ENCODE data around the gene MCM10. TPM values are rescaled to one million over a fixed set of nuclear protein-coding genes. Genes with fewer than 3 reads are reported as not detected.

MCM10 gene
- 59.0 and 60.3 TPM in 2 replicates for total RNA-seq (2021; fragmentation: NEBNext Ultra II Directional; extraction: Animal tissue kit (Norgen Biotek cat#: 25700))
- polyA plus RNA-seq (2011; rRNA removed) = 6.8 and 9.8 TPM in 2 replicates
- 16.0 TPM for polyA plus RNA-seq (2011; cell fraction: cytosol; rRNA removed)
- polyA plus RNA-seq (2011; cell fraction: nucleus; rRNA removed) = 16.2 TPM
- polyA plus RNA-seq (2012, experiment 1 of 2) = 25.3 to 39.9 TPM (median 30.4 TPM) in 4 replicates
- 1.5 TPM for polyA plus RNA-seq (2012, experiment 2 of 2)
- 26.6 TPM for polyA plus RNA-seq (2013, experiment 1 of 2)
- polyA plus RNA-seq (2013, experiment 2 of 2) = 27.4 TPM
- 26.6 and 30.2 TPM in 2 replicates for polyA minus RNA-seq (2011; rRNA and poly(A)+ RNA removed)
- polyA minus RNA-seq (2011; cell fraction: cytosol; rRNA and poly(A)+ RNA removed) = 21.7 TPM
- polyA minus RNA-seq (2011; cell fraction: nucleus; rRNA and poly(A)+ RNA removed) = 51.6 TPM
- long read RNA-seq, experiment 1, partial matches to known transcripts = 16 of 25 reads
- long read RNA-seq, experiment 1, other reads (novel, unspliced or antisense) = 9 of 25 reads
- long read RNA-seq, experiment 2, full-length matches to known transcripts = 1 of 9 reads
- long read RNA-seq, experiment 2, partial matches to known transcripts = 6 of 9 reads
- long read RNA-seq, experiment 2, other reads (novel, unspliced or antisense) = 2 of 9 reads

- H3K4me3 ChIP-seq (ENCODE audit: extremely low read depth in 1 of 4, insufficient read depth in 2 of 4, low read depth in 3 of 4, low read length in 4 of 4) = peak within 1 kb of the TSS; percentile 75 to 97 (median 80)
- peak within 1 kb of the TSS; percentile 37 for H4K5ac ChIP-seq (ENCODE audit: insufficient read length, low read depth, low read length)
- POLR2A ChIA-PET (ENCODE audit: partially characterized antibody) = interaction anchor here (1.1 to 1.9 kb wide), 5 partner anchors 12 to 189 kb away, joined by 4 to 7 read pairs (median 5); partner anchors contain the start of gene PHYH
- peak within 1 kb of the TSS; percentile 55; the same call in 1 of the 2 replicates for H2BK20ac ChIP-seq (ENCODE audit: low read length)
- H2AFZ ChIP-seq (ENCODE audit: low read length) = peak within 1 kb of the TSS; percentile 100
- peak; percentile 98 to 99 for DNase-seq (ENCODE audit: low read depth in 1 of 2, low spot score in 2 of 2)
- CTCF ChIA-PET (ENCODE audit: partially characterized antibody) = interaction anchor here (0.6 to 2.2 kb wide), 12 partner anchors 9 to 928 kb away, joined by 3 to 9 read pairs (median 3); partner anchors contain the start of gene PHYH
- H2AK5ac ChIP-seq (ENCODE audit: low read depth, low read length) = peak within 1 kb of the TSS; percentile 95; the same call in 1 of the 2 replicates
- peak within 1 kb of the TSS; percentile 86 for H4K91ac ChIP-seq (replicated peaks; ENCODE audit: insufficient read length, low read length)
- H2BK5ac ChIP-seq (ENCODE audit: low read depth, low read length) = no peak within 1 kb of the TSS
- peak within 1 kb of the TSS; percentile 9 for H3K18ac ChIP-seq (ENCODE audit: extremely low read depth, low read length)
- peak; percentile 79 for FAIRE-seq
- no peak within 1 kb of the TSS for H3K23ac ChIP-seq (ENCODE audit: insufficient read length)
- no peaks in the 10 kb centered on the region for H3K9me3 ChIP-seq (ENCODE audit: insufficient read depth in 2 of 2, low read depth in 1 of 2, low read length in 1 of 2)
- peak within 1 kb of the TSS; percentile 94 for H2BK15ac ChIP-seq (ENCODE audit: low read length)
- H4K8ac ChIP-seq (ENCODE audit: extremely low read depth, insufficient read depth, low read length) = peak within 1 kb of the TSS; percentile 81; the same call in 1 of the 2 replicates
- no peaks in the 10 kb centered on the region for H3K27me3 ChIP-seq (replicated peaks in 1 of 4; ENCODE audit: control insufficient read depth in 3 of 4, extremely low read depth in 1 of 4, insufficient read depth in 3 of 4, low read length in 3 of 4)
- H3K79me1 ChIP-seq (ENCODE audit: low read depth, low read length) = peaks cover 8% of the 10 kb centered on the region
- peaks cover 0 to 9% of the 10 kb centered on the region in 2 experiments for H4K20me1 ChIP-seq (replicated peaks in 1 of 2; ENCODE audit: control insufficient read depth in 1 of 2, insufficient read depth in 2 of 2, low read length in 2 of 2)
- peak within 1 kb of the TSS; percentile 69 to 99 for H3K4me2 ChIP-seq (ENCODE audit: insufficient read depth in 1 of 2, low read depth in 2 of 2, low read length in 2 of 2)
- 0 out of 2 replicates have a peak within 1 kb of the TSS, but pooled peaks have one; percentile 10 for H2BK12ac ChIP-seq (ENCODE audit: low read depth, low read length)
- H3K56ac ChIP-seq (replicated peaks; ENCODE audit: insufficient read length, low read depth, low read length) = peak within 1 kb of the TSS; percentile 24
- WGBS, 2 experiments (ENCODE audit: extremely low coverage in 1 of 2, insufficient coverage in 1 of 2, insufficient read length in 1 of 2, insufficient replicate concordance in 2 of 2, low coverage in 1 of 2, low lambda C conversion rate in 2 of 2, missing lambda C conversion rate in 1 of 2) = 6% methylated on average over 47 of the region's 56 CpGs; no CpG with 5 or more reads in 1 of the 2 experiments
- H2BK120ac ChIP-seq (replicated peaks; ENCODE audit: low read depth, low read length) = peak within 1 kb of the TSS; percentile 93
- H3K27ac ChIP-seq (ENCODE audit: low read depth, low read length) = peak within 1 kb of the TSS; percentile 74
- peaks cover 11% of the 10 kb centered on the region for H3K23me2 ChIP-seq (ENCODE audit: low read depth, low read length)
- H3K36me3 ChIP-seq (ENCODE audit: control insufficient read depth in 2 of 4, insufficient read depth in 4 of 4, low read length in 3 of 4) = peaks cover 6 to 17% (median 12%) of the 10 kb centered on the region in 4 experiments; a peak in 5 of 8 replicates
- peak within 1 kb of the TSS; percentile 83 to 95 (median 89) for H3K9ac ChIP-seq (replicated peaks in 1 of 4; ENCODE audit: extremely low read depth in 1 of 4, low read depth in 3 of 4, low read length in 3 of 4)
- H3K4ac ChIP-seq (replicated peaks; ENCODE audit: insufficient read length, low read depth, low read length) = peak within 1 kb of the TSS; percentile 57
- H3K4me1 ChIP-seq (replicated peaks in 1 of 4; ENCODE audit: control insufficient read depth in 3 of 4, insufficient read depth in 4 of 4, low read length in 3 of 4) = peaks cover 0 to 3% (median 3%) of the 10 kb centered on the region in 4 experiments; a peak in 3 of 7 replicates
- H3K14ac ChIP-seq (ENCODE audit: insufficient read length) = peak within 1 kb of the TSS; percentile 28
- peaks cover 14 to 41% of the 10 kb centered on the region in 2 experiments for H3K79me2 ChIP-seq (ENCODE audit: control insufficient read depth in 1 of 2, insufficient read depth in 2 of 2, low read length in 2 of 2)
- TF ChIP-seq HDAC2 (IDR thresholded peaks at IDR 0.05; ENCODE audit: borderline replicate concordance in 1 of 2, low read depth in 2 of 2, low read length in 2 of 2) (peak in 1 of 2 experiments; percentile 94; a peak in 2 of 4 replicates), KDM5A (IDR thresholded peaks at IDR 0.05; ENCODE audit: low read length) (no peak), POLR2A (IDR thresholded peaks at IDR 0.05; ENCODE audit: control extremely low read depth in 1 of 2, low read depth in 2 of 2, low read length in 2 of 2) (peak in 1 of 2 experiments; percentile 73; a peak in 2 of 3 replicates), GABPA (IDR thresholded peaks at IDR 0.05; ENCODE audit: borderline replicate concordance, insufficient read depth, low read length) (no peak), SP2 (IDR thresholded peaks at IDR 0.05; ENCODE audit: low read length) (no peak), CBX5 (IDR thresholded peaks at IDR 0.05; ENCODE audit: low read depth, low read length) (no peak), JUND (IDR thresholded peaks at IDR 0.05; ENCODE audit: low read length) (0 out of 2 replicates have a peak, but pooled peaks have one; percentile 15)
These were observed at the start of gene MCM10 for GRCh38 chr10:13160934-13161856. TSS of gene MCM10 (plus strand) at chr10:13161558. CDS start at chr10:13164203, 2,645 bp downstream.

All from H1 (cell line).